A172 (cell line): ENCODE data around the gene ERMAP. TPM values are rescaled to one million over a fixed set of nuclear protein-coding genes. Genes with fewer than 3 reads are reported as not detected.
"Not testable (repeated sequence)": the region's sequence is repeated elsewhere in the genome, so short reads cannot be mapped to it uniquely, and the experiment has no call there.

Experiments used
- DNase-seq: peaks from one replicate; pipeline ENCODE4 v3.0.0-alpha.2; 2015; ENCODE audit warnings: low spot score
- total RNA-seq: library from RNA; depleted of rRNA; stranded (reverse); fragments of >200 nt; shearing (Covaris generic); gene quantifications from 2 replicates; pipeline ENCODE4 v1.2.3, GENCODE V29; 2014

ERMAP gene
- total RNA-seq, 1 experiment from 2014 or later, result 6.2 TPM

- DNase-seq, result no peak
Measured at GRCh38 chr1:42807056-42807668, 9.8 kb upstream of the ERMAP start.

- not testable (repeated sequence) for DNase-seq
Measured at GRCh38 chr1:42814815-42815214, 2.1 kb upstream of the ERMAP start.

- DNase-seq, result peak; percentile 9
Measured at GRCh38 chr1:42815941-42816584, 859 bp upstream of the ERMAP start.

- no peak for DNase-seq
Measured at GRCh38 chr1:42817440-42817767, 482 bp downstream of the ERMAP start.

GRCh38 chr1:42817976-42818375, 1.1 kb downstream of the ERMAP start:
- no peak for DNase-seq

- DNase-seq, result no peak
Measured at GRCh38 chr1:42820813-42821212, 3.9 kb downstream of the ERMAP start.

- no peak for DNase-seq
Measured at GRCh38 chr1:42821690-42822089, 4.8 kb downstream of the ERMAP start.

- DNase-seq, result no peak
Measured at GRCh38 chr1:42822800-42823392, 6.0 kb downstream of the ERMAP start.

GRCh38 chr1:42824481-42825035, 7.6 kb downstream of the ERMAP start:
- DNase-seq, result no peak

GRCh38 chr1:42825036-42825851, 8.3 kb downstream of the ERMAP start:
- no peak for DNase-seq

GRCh38 chr1:42830631-42831030, 13.7 kb downstream of the ERMAP start:
- no peak for DNase-seq

- no peak for DNase-seq
Measured at GRCh38 chr1:42831273-42831672, 14.4 kb downstream of the ERMAP start.

GRCh38 chr1:42832641-42833240, 15.8 kb downstream of the ERMAP start:
- DNase-seq, result no peak

GRCh38 chr1:42833981-42834380, 17.1 kb downstream of the ERMAP start:
- no peak for DNase-seq

GRCh38 chr1:42834803-42835202, 17.9 kb downstream of the ERMAP start:
- no peak for DNase-seq

GRCh38 chr1:42835422-42835821, 18.5 kb downstream of the ERMAP start:
- no peak for DNase-seq

GRCh38 chr1:42837709-42838108, 20.8 kb downstream of the ERMAP start:
- DNase-seq, result no peak

GRCh38 chr1:42838482-42839190, 21.7 kb downstream of the ERMAP start:
- DNase-seq, result no peak

GRCh38 chr1:42841010-42841409, 24.1 kb downstream of the ERMAP start:
- no peak for DNase-seq

GRCh38 chr1:42841440-42842147, 24.7 kb downstream of the ERMAP start:
- DNase-seq, result no peak
